T follicular helper cell (primary cell): ENCODE results near the gene FA2H.

Experiments
- DNase-seq: peaks from one replicate; pipeline ENCODE4 v3.0.0-alpha.2; 2020; ENCODE audit warnings: low read depth

The FA2H gene

GRCh38 chr16:74744566-74744965 is 30.1 kb downstream of the FA2H start:
- DNase-seq, result no peak

DNA sequence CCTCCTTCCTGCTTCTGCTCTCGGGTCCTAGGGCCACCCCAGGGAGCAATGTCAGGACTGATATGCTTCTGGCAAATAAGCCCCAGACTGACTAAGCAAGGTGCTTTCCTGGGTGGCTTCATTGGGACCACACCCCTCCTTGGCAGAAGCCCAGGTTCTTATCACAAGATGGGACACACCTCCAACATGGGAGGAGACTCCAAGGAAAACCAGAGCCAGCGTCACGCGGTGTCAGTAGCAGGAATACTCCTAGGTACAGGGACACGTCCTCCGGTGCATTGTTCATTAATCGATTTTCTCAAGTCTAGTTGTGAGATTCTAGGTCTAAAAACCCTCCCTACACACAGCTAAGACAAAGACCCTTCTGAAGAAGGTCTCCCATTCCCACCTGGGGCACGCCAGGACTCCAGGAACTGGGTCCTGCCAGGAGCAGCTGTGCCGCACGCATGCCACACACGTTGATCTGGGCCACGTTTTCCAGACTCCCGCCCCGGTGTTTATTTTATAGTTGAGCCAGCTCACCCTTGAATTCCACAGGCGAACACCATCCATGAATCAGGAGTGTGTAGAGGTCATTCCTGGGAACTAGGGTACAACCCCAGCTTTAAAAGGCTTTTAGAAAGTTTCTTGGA is 30.8 kb downstream of the FA2H start:
- no peak for DNase-seq

GRCh38 chr16:74743045-74743667 is 31.5 kb downstream of the FA2H start:
- DNase-seq, result no peak

DNA sequence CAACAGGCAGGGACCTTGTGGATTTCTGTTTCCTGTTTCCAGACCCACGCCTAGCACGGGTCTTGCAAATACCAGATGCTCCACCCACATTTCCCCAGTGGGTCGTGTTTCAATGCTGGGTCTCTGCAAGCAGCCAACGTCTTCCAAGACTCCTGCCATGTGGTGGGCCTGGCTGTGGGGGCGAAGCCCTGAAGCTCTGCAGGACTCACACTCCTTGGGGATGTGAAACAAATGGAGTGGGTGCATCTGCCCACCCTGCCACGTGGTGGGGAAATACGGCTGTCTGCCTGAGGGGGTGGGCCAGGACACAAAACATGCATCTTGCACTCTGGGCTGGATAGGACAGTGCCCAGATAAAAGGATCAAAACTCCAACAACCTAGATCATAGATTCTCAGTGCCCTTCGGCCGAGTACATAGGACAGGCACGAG is 32.6 kb downstream of the FA2H start:
- no peak for DNase-seq

- DNase-seq, result no peak
Measured at GRCh38 chr16:74740795-74741304, 33.8 kb downstream of the FA2H start.

DNA sequence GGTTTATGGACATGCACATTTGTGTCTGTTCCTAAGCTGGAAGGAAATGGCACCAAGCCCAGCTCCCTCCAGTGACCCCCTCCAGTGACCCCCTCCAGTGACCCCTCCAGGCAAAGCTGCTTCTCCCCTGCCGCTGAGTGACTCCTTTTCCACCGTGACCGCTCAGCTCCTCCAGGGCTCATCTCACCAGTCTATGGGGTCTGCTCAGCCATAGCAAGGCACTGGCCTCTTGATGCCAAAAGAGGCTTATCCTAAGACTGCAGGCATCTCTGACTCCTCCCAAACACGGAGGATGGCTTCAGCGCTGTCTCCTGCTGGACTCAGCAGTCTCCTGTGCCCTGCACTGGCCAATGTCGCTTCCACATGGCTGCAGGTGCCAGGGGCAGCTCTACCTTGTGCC is 35.3 kb downstream of the FA2H start:
- DNase-seq, result no peak

- no peak for DNase-seq
Measured at GRCh38 chr16:74738816-74739215, 35.8 kb downstream of the FA2H start.

GRCh38 chr16:74738113-74738541 is 36.5 kb downstream of the FA2H start:
- DNase-seq, result no peak

DNA sequence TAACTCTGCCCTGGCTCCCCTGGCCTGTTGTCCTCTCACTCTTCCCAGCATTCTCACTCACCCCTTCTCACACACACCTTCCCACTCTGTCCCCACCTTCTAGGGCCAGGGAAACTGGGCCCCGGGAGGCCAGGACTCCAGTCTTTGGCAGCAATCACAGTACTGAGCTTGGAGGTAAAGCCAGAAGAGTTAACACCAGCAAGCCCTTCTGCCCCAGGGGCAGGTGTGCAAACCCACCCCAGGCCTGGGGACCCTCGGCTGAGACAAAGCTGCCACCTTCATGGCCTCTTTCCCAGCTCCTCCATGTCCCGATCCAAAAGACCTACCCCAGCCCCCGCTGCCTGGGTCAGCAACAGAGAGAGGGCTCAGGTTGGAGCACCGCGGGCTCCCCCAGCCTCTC is 37.1 kb downstream of the FA2H start:
- DNase-seq, result no peak

DNA sequence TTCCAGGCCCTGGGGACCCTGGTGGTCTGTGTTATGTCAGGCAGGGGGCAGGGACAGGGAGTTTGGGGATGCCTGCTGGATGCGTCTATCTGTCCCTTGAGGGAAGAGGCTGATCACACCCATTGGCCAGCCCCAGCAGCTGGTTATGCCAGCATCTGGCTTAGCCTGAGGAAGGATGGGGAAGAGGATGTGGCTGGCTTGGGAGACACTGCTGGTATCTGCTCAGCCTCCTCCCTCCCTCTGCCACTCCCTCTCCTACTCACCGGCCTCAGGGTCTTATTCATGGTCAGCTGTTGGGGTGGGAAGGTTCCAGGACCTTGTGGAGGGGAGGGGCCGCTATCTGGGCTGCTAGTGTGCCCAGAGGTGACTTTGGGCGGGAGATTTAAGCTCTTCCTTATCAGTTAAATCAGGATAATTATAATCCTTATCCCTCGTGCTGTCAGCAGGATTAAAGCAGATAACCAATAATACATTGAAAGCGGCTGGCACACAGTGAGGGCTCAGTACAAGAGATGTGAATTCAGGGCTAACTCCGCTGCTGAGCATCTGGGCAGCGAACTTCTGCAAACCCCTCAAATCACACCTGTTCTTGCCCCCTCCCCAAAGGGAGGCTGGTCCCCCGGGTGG is 38.0 kb downstream of the FA2H start:
- DNase-seq, result no peak

- no peak for DNase-seq
Measured at GRCh38 chr16:74735554-74735953, 39.1 kb downstream of the FA2H start.

DNA sequence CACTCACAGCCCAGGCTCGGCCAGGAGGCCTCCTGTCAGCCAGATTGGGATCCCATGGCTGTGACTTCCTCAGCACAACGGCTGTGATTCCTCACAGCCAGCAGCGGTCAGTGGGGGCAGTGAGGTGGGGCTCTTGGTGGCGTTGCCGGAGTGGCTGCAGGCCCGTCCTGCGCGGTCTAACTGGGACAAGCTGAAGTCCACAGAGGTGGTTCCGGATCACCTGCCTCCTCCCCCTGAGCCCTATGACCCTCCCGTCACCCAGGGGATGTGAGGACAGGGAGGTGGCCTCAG is 39.5 kb downstream of the FA2H start:
- DNase-seq, result no peak

GRCh38 chr16:74734361-74735161 is 40.1 kb downstream of the FA2H start:
- DNase-seq, result no peak

DNA sequence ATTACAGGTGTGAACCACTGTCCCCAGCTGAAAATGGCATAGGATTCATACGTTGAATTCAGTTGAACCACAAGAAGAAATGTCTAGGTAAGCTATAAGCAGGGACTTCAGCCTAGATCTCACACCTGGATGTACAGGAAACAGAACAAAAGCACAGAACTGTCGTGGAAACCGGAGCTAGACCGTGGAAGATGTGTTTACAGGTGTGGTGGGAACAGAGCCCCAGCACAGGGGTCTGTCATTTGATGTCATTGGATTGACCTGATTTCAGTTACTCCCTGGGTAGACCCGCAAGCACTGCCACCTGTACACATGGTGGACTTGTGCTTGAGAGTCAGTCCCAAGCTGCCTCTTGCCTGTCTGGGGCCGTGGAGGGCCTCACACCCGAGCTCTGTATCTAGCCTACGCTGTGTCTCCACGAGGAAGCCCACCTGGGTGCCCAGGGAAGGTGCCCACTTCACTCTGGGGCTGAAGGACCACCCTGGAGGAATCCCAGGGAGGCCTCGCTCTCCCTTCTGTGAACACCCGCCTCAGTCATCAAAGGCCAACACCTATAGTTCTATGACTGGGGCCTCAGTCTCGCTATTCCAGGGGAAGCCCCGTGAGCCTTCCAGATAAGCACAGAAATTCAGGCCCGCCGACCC is 41.8 kb downstream of the FA2H start:
- no peak for DNase-seq

DNA sequence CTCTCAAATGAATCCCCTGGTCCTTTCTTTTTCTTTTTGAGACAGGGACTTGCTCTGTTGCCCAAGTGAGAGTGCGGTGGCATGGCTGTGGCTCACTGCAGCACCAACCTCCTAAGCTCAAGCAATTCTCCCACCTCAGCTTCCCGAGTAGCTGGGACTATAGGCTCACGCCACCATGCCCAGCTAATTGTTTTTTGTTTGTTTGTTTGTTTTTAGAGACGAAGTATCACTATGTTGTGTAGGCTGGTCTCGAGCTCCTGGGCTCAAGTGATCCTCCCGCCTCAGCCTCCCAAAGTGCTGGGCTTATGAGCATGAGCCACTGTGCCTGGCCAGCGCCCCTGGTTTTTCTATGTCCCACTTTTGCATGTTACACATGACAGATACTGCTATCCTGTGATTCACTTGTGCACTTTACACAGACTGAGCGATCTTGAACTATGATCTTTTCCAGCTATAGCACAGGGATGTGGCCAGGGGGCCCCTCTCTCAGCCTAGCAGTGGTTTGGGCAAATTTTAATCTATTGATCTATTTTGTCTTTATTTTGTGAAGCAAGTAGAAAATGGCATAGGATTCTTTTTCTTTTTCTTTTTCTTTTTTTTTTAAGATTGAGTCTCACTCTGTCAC is 42.7 kb downstream of the FA2H start:
- no peak for DNase-seq

DNA sequence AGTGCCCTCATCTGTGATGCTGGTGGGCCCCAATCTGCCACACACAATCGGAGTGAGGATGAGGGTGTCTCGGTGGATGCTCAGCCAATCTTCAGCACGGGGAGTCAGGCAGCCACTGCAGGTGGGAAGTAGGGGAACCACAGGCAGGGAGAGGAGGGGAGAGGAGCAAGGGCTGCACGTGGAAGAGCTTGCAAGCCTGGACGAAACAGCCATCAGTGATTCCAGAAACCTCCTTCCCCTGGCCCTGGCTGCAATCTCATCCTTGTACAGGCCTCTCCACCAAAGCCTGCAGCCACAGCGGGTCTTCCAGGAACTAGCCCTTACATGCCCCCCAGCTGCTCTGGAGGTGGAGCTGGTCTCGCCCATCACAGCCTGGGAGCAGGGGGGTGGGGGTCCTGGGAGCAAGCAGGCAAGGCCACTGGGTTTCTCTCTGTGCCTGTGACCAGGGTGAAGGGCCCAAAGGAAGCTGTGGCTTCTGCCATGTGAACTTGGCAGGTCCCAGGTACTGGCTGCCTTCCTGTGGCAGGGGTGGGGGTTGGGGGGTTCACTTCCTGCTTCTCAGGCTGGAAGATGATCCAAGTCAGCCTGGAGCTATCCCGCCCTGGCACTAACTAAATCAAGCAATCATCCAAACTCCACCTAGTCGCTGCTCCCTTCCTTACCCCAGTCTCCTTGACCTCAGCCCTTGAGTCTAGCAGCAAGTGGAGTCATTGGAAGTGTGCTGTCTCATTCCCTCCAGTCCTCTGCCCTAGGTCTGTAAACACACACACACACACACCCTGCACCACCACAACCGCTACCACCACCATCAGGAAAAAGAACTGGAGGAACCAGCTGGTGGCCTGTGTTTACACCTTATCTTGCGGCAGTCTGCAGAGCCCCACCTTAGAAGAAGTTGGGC is 44.6 kb downstream of the FA2H start:
- no peak for DNase-seq

DNA sequence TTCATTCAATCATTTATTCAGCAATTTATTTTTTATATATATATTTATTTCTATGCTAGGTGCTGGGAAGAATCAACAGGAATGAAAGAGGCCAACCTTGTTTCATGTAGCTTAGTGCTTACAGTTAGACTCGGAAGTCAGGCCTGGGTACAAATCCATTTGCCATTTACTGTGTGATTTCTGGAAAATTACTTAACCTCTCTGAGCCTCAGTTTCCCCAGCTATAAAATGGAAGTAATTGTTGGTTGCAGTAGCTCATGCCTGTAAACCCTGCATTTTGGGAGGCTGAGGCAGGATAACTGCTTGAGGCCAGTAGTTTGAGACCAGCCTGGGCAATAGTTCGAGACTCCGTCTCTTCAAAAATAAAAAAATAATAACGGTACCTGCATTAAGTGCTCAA is 46.7 kb downstream of the FA2H start:
- DNase-seq, result no peak

- DNase-seq, result no peak
Measured at GRCh38 chr16:74726716-74727115, 47.9 kb downstream of the FA2H start.

DNA sequence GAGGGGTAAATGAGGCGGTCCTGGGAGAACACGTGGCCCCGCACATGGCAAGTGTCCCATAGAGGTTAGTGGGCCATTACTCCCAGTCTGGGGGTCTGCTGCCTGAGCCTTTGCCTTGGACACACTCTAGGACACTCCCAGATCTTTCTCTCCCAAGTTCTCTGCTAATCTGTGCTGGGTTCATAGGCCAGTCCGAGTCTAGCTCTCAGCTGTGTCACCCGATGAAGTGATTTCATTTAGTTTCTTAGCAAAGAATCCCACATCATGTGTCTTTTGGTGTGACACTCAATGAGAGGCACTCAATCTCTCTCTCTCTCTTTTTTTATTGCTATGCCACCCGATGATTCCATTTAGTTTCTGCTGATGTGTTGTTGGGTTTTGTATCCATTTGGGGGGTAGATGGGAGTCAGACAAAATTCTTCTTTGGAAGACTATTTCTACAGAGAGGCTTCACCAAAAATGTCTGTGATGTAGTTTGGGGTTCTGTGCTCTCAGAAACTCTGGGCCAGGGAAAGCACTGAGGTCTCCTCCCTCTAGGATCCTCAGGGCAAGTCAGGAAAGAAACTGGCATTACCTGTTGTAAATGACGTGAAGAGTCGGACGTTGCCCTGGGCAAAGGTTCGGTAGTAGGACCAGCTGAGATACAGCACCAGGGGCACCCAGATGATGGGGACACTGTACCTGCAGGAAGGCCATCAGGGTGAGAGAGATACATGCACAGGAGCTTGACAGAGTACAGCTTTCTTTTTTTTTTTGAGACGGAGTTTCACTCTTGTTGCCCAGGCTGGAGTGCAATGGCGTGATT is 48.8 kb downstream of the FA2H start:
- no peak for DNase-seq
